HCT116 (cell line): ENCODE data around the gene ECT2. TPM values are rescaled to one million over a fixed set of nuclear protein-coding genes. Genes with fewer than 3 reads are reported as not detected.

ENCODE experiments used
- ATAC-seq: fragments of 200-7000 bp; cut with Tn5 transposase; 2 replicates; pipeline ENCODE4 v1.9.1; 2020; ENCODE audit warnings: mild to moderate bottlenecking, moderate library complexity
- BruUV-seq: library from RNA; stranded (reverse); fragments of 400-500 nt; replicated peaks from 2 replicates; lab custom pipeline; 2021; lab: Mats Ljungman, UMichigan
- CTCF ChIA-PET: fragments of 300-600 bp; sonication (Branson Sonifier 250); formaldehyde crosslinking; loops from one replicate; lab custom pipeline; 2021; ENCODE audit warnings: antibody characterized with exemption; lab: Charles Lee
- POLR2A ChIA-PET: fragments of 300-600, 350-600 bp; sonication (Branson Sonifier 250); formaldehyde crosslinking; loops from one replicate; lab custom pipeline; 2021; ENCODE audit warnings: antibody characterized with exemption; lab: Charles Lee
- RAD21 ChIA-PET, 2 experiments: fragments of 300-600 bp; sonication (Branson Sonifier 250); formaldehyde crosslinking; loops; one replicate each; lab custom pipeline; 2023; ENCODE audit warnings: low total read pairs in 2 of 2; ENCODE audit not compliant: uncharacterized antibody in 2 of 2, unreplicated experiment in 2 of 2, low non-redundant PET in 1 of 2; lab: Charles Lee
- DNase-seq: peaks from one replicate; pipeline ENCODE4 v3.0.0-alpha.2; 2010; ENCODE audit warnings: low read depth, low spot score
- H2AFZ ChIP-seq: fragments of 200-600 bp; shearing (Covaris generic), sonication (generic); 2 replicates; pipeline ENCODE4 v1.6.1; 2017; ENCODE audit warnings: low read depth, mixed run types, mixed read lengths, antibody characterized with exemption, low read length; ENCODE audit not compliant: poor library complexity, severe bottlenecking
- H3K27ac ChIP-seq: 2 replicates; pipeline ENCODE4 v1.5.1; 2012; ENCODE audit warnings: low read depth, low read length
- H3K27me3 ChIP-seq: fragments of 200-600 bp; sonication (generic); 2 replicates; pipeline ENCODE4 v1.6.1; 2016; ENCODE audit warnings: mixed run types, low read length, mixed read lengths; ENCODE audit not compliant: insufficient read depth
- H3K36me3 ChIP-seq, 2 experiments: fragments of 200-500 bp in 1 of 2; fragments of 200-600 bp in 1 of 2; sonication (Bioruptor generic) in 1 of 2; sonication (generic) in 1 of 2; 2 replicates each; pipeline versions ENCODE4 v1.5.1 to v1.6.1; 2014 to 2016; ENCODE audit warnings: low read length in 2 of 2, inconsistent platforms in 1 of 2, mixed read lengths in 1 of 2, mixed run types in 1 of 2; ENCODE audit not compliant: insufficient read depth in 2 of 2, control insufficient read depth in 1 of 2
- H3K4me1 ChIP-seq, 2 experiments: fragments of 200-600 bp in 1 of 2; sonication (generic) in 1 of 2; 2 replicates each; pipeline versions ENCODE4 v1.5.1 to v1.6.1; 2012 to 2017; ENCODE audit warnings: low read length in 2 of 2, inconsistent platforms in 1 of 2, mild to moderate bottlenecking in 1 of 2, mixed read lengths in 1 of 2, mixed run types in 1 of 2, moderate library complexity in 1 of 2; ENCODE audit not compliant: insufficient read depth in 2 of 2, control insufficient read depth in 1 of 2
- H3K4me2 ChIP-seq: fragments of 200-600 bp; sonication (generic); 2 replicates; pipeline ENCODE4 v1.6.1; 2017; ENCODE audit warnings: mixed run types, low read length, mixed read lengths
- H3K4me3 ChIP-seq, 2 experiments: fragments of 200-600 bp in 1 of 2; sonication (generic) in 1 of 2; replicated peaks in 1 of 2; 2 replicates each; pipeline ENCODE4 v1.5.1; 2011 to 2016; ENCODE audit warnings: low read length in 2 of 2, control low read depth in 1 of 2, low read depth in 1 of 2, mild to moderate bottlenecking in 1 of 2, mixed read lengths in 1 of 2, mixed run types in 1 of 2
- H3K79me2 ChIP-seq: fragments of 200-600 bp; sonication (generic); 2 replicates; pipeline ENCODE4 v1.6.1; 2017; ENCODE audit warnings: mild to moderate bottlenecking, mixed run types, low read length, moderate library complexity, mixed read lengths; ENCODE audit not compliant: insufficient read depth
- H3K9ac ChIP-seq: fragments of 200-600 bp; sonication (generic); 2 replicates; pipeline ENCODE4 v1.6.1; 2016; ENCODE audit warnings: low read length, mixed read lengths
- H3K9me2 ChIP-seq: fragments of 200-600 bp; sonication (generic), shearing (Covaris generic); 2 replicates; pipeline ENCODE4 v1.6.1; 2017; ENCODE audit warnings: mixed run types, mild to moderate bottlenecking, moderate library complexity; ENCODE audit not compliant: insufficient read depth
- H3K9me3 ChIP-seq, 2 experiments: fragments of 200-500 bp in 1 of 2; fragments of 200-600 bp in 1 of 2; sonication (Bioruptor generic) in 1 of 2; sonication (generic) in 1 of 2; 2 replicates each; pipeline ENCODE4 v1.6.1; 2014 to 2017; ENCODE audit warnings: low read length in 2 of 2, mixed read lengths in 2 of 2, inconsistent platforms in 1 of 2, low read depth in 1 of 2, mild to moderate bottlenecking in 1 of 2, mixed run types in 1 of 2, moderate library complexity in 1 of 2; ENCODE audit not compliant: control insufficient read depth in 1 of 2, insufficient read depth in 1 of 2
- H4K20me1 ChIP-seq: fragments of 200-600 bp; sonication (generic), shearing (Covaris generic); 2 replicates; pipeline ENCODE4 v1.6.1; 2017; ENCODE audit warnings: mixed run types, mild to moderate bottlenecking, moderate library complexity; ENCODE audit not compliant: insufficient read depth
- CBX3 ChIP-seq: IDR thresholded peaks from 2 replicates; pipeline ENCODE4 v1.6.1; 2012; ENCODE audit warnings: low read depth
- CEBPB ChIP-seq: IDR thresholded peaks from 2 replicates; pipeline ENCODE4 v1.6.1; 2012; ENCODE audit warnings: low read depth
- CTCF ChIP-seq, 3 experiments: fragments of 200-600 bp in 1 of 3; sonication (generic) in 1 of 3; IDR thresholded peaks in 2 of 3; conservative IDR thresholded peaks in 1 of 3; 2 replicates each; pipeline ENCODE4 v1.5.1; 2012 to 2017; ENCODE audit warnings: low read depth in 2 of 3, low read length in 2 of 3, antibody characterized with exemption in 1 of 3, borderline replicate concordance in 1 of 3, control low read depth in 1 of 3, mild to moderate bottlenecking in 1 of 3, mixed read lengths in 1 of 3, mixed run types in 1 of 3, moderate library complexity in 1 of 3; ENCODE audit not compliant: insufficient read depth in 1 of 3
- ELF1 ChIP-seq: IDR thresholded peaks from 2 replicates; pipeline ENCODE4 v1.6.1; 2012; ENCODE audit warnings: low read depth, borderline replicate concordance
- EZH2 ChIP-seq: fragments of 200-600 bp; sonication (generic); IDR thresholded peaks from 2 replicates; pipeline ENCODE4 v1.6.1; 2017; ENCODE audit warnings: antibody characterized with exemption, mixed run types
- JUND ChIP-seq: IDR thresholded peaks from 2 replicates; pipeline ENCODE4 v1.6.1; 2012
- MAX ChIP-seq: IDR thresholded peaks from 2 replicates; pipeline ENCODE4 v1.6.1; 2012
- RAD21 ChIP-seq: IDR thresholded peaks from 2 replicates; pipeline ENCODE4 v1.6.1; 2012; ENCODE audit warnings: low read depth, mild to moderate bottlenecking
- REST ChIP-seq: IDR thresholded peaks from 2 replicates; pipeline ENCODE4 v1.6.1; 2012; ENCODE audit warnings: low read depth
- SIN3A ChIP-seq: IDR thresholded peaks from 2 replicates; pipeline ENCODE4 v1.6.1; 2012; ENCODE audit warnings: low read depth
- SRF ChIP-seq: IDR thresholded peaks from 2 replicates; pipeline ENCODE4 v1.6.1; 2012; ENCODE audit warnings: low read depth
- YY1 ChIP-seq: IDR thresholded peaks from 2 replicates; pipeline ENCODE4 v1.6.1; 2011; ENCODE audit warnings: low read length, low read depth, moderate library complexity, mild to moderate bottlenecking; ENCODE audit not compliant: insufficient replicate concordance; ENCODE audit errors: extremely low read depth
- ZBTB33 ChIP-seq: IDR thresholded peaks from 2 replicates; pipeline ENCODE4 v1.6.1; 2011; ENCODE audit warnings: mild to moderate bottlenecking, low read length, moderate library complexity; ENCODE audit not compliant: insufficient replicate concordance; ENCODE audit errors: extremely low read depth
- ZFX ChIP-seq: fragments of 450-650 bp; IDR thresholded peaks from 2 replicates; pipeline ENCODE4 v1.6.1; 2017
- ZNF274 ChIP-seq: fragments of 200-500 bp; sonication (Bioruptor generic); IDR thresholded peaks from 2 replicates; pipeline ENCODE4 v1.6.1; 2014; ENCODE audit warnings: mild to moderate bottlenecking, low read depth, low read length, inconsistent platforms
- intact Hi-C: fragments of 100-400 bp; cut with micrococcal nuclease; formaldehyde crosslinking; loops from 2 replicates; pipeline ENCODE4 v1.10.0; 2022
- total RNA-seq: library from RNA; stranded (reverse); gene quantifications from one replicate; pipeline ENCODE4 v1.2.1, GENCODE V29; 2021; ENCODE audit not compliant: unreplicated experiment

The ECT2 gene
- total RNA-seq, 1 experiment from 2014 or later: 95.6 TPM

- RAD21 ChIA-PET: no interaction called here
- Histone ChIP-seq H3K9ac (no peak overlapping the region), H3K4me2 (no peak overlapping the region), H3K36me3 (peaks cover 13 to 16% of the 10 kb centered on the region in 2 experiments; a peak in 2 of 4 replicates), H3K27me3 (no peaks in the 10 kb centered on the region), H4K20me1 (no peaks in the 10 kb centered on the region), H3K27ac (no peak overlapping the region), H2AFZ (no peak overlapping the region), H3K79me2 (no peaks in the 10 kb centered on the region; the same call in 1 of the 2 replicates), H3K4me1 (no peaks in the 10 kb centered on the region), H3K9me2 (no peaks in the 10 kb centered on the region), H3K9me3 (no peaks in the 10 kb centered on the region), H3K4me3 (no peak overlapping the region)
- TF ChIP-seq RAD21 (no peak), SRF (no peak), ZNF274 (no peak), EZH2 (no peak), JUND (no peak), CBX3 (no peak), MAX (no peak), CTCF (IDR thresholded peaks at IDR 0.05 in 2 of 3, conservative IDR thresholded peaks at IDR 0.05 in 1 of 3; ENCODE audit: borderline replicate concordance in 1 of 3, insufficient read depth in 1 of 3, low read depth in 2 of 3, low read length in 2 of 3) (no peak), YY1 (no peak), ELF1 (no peak), SIN3A (no peak), ZBTB33 (no peak), CEBPB (no peak), ZFX (no peak), REST (no peak)
- POLR2A ChIA-PET: no interaction called here
- no peak for ATAC-seq
- CTCF ChIA-PET: no interaction called here
- DNase-seq: no peak
- intact Hi-C loops: no loop called here
- no TSS peak for BruUV-seq
Observed at GRCh38 chr3:172816968-172817367, 66.4 kb downstream of the ECT2 start.
